NT2/D1 (cell line): ENCODE data around the gene DTD1.

Source experiments
- YY1 ChIP-seq: IDR thresholded peaks from 2 replicates; pipeline ENCODE4 v1.6.1; 2011; ENCODE audit not compliant: insufficient read length, insufficient read depth
- ZNF274 ChIP-seq: IDR thresholded peaks from 2 replicates; pipeline ENCODE4 v1.6.1; 2011; ENCODE audit warnings: mild to moderate bottlenecking, low read depth, low read length

- no peak for TF ChIP-seq YY1
- no peak for TF ChIP-seq ZNF274
These were observed 26.4 kb downstream of the DTD1 start for GRCh38 chr20:18614244-18614643.
